Stimulated activated CD4-positive, alpha-beta T cell treated with anti-CD3 and anti-CD28 coated beads, Interleukin-2, amount 100 ng/mL, for 48 hours (primary cell): Measurements from ENCODE around the gene CCDC149.

Source experiments
- DNase-seq, 2 donors: peaks; one replicate each; pipeline ENCODE4 v3.0.0-alpha.2; 2020

Gene CCDC149

DNA sequence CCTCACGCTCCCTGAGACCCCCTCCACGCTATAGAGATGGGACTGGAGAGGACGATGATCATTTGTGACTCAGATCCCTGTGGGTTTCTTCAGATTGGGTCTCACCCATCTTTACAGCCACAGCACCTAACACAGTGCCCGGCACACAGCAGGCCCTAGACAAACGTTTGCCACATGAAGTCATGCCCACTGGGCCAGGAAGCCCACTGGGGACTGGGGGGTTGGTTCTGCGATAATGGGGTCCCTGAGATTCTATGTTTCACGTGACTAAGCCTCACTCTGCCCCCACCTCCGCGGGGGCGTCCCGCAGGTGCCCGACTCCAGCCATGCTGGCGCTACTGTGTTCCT is 113.7 kb downstream of the CCDC149 start:
- no peak for DNase-seq

DNA sequence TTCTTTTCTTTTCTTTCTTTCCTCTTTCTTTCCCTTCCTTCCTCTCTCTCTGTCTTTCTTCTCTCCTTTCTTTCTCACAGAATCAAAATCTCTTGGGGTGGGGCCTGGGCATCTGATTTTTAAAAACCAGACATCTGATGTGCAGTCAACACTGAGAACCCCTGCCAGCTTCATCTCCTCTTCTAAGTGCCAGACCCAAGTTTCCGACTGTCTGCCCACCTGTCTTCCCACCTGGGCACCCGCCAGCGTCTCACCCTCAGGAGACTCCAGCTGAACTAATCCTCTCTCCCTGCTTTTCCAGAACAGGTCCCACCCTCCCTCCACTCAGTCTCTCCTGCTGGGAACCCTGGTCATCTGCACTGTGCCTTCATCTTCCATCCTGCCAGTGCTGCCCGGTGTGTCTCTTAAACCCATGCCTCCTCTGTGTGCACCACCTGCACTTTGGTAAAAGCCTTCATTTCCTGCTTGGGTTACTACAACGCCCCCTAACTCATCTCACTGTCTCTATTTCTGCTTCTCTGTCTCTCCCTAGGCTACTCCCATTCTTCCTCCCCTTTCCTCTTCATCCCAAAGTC is 114.7 kb downstream of the CCDC149 start:
- DNase-seq = no peak

GRCh38 chr4:24796620-24797019 is 116.2 kb downstream of the CCDC149 start:
- DNase-seq = no peak

DNA sequence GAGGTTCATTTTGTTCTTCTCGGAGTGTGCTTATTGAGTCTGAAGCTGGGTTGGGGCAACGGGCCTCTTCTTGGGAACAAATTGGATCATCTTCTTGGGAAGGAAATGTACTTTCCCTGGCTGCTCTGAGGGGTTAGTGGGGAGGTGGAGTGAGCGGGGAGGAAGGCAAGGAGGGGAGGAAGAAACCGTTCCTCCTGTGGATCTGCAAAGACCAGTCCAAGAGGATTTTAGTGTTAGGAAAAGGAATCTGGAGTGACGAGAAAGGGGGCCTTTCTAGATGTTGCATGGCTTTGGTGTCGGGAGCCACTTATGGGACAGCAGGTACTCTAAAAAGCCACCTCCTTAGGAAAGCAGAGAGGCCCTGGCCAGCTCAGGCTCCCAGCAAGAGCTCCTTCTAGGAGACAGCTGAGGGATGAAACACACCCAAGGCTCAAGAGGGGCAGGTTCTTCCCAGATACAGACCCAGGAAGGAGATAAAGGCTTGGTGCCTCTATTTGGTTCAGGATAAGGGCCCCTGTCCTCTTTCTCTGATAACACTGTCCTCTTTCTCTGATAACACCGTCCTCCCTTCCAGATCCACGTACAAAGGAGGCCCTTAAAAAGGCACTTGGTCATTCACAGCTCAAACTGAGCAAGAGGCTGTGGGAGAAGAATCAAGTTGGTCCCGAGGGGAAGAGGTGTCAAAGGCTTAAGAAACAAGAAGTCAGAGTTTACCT is 117.0 kb downstream of the CCDC149 start:
- DNase-seq = no peak

DNA sequence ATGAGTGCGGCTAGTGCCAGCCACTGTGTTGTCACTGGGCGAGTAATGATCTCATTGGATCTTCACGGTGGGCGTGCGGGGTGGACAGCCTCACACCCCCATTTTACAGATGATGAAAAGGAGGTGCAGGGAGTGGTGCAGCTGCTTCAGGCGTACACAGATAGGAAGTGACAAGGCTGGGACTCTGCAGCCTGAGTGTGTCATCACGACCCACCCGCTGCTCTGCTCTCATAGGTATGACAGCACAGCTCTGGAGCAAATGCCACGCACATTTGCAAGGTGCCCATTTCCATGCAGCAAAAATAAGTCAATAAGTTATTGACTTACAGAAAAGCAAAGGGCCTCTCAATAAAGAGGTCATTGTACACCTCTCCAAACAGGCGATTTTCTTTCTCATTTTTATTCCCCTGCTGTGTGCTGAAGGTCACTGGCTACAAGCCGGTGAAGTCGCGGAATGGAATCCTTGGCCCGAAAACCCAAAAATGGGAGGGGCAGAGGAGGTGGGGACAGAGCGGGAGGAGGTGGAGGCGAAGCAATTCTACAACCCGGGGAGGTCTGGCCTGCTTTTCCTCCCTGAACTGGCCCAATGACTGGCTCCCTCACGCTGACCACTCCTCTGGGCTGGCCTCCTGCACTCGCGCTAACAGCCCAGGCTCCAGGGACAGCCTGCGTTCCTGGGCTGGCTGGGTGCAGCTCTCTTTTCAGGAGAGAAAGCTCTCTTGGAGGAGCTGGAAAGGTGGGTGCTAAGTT is 117.8 kb downstream of the CCDC149 start, which contains the start of gene SOD3:
SOD3 (plus strand) TSS at position 658 of the 750 bp plus-strand sequence. CDS start 3,949 bp downstream, outside the sequence.
- DNase-seq = no peak

DNA sequence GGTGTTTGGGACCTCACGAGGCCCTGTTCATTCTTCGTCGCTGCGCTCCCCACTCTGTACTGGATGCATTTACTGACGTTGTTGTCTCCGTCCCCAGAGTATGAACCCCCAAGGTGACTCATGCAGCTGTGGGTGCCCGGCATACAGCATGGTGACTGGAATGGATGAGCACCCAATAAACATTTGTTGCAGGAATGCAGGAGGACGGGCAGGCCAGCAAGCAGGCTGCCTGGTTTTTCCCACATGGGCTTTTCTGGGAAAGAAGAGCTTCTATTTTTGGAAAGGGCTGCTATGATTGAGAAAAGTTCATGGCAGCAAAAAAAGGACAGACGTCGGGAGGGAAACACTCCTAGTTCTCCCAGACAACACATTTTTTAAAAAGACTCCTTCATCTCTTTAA is 118.4 kb downstream of the CCDC149 start:
- DNase-seq = no peak

GRCh38 chr4:24794051-24794450 is 118.8 kb downstream of the CCDC149 start:
- no peak for DNase-seq

GRCh38 chr4:24793219-24794005 is 119.4 kb downstream of the CCDC149 start:
- no peak for DNase-seq

DNA sequence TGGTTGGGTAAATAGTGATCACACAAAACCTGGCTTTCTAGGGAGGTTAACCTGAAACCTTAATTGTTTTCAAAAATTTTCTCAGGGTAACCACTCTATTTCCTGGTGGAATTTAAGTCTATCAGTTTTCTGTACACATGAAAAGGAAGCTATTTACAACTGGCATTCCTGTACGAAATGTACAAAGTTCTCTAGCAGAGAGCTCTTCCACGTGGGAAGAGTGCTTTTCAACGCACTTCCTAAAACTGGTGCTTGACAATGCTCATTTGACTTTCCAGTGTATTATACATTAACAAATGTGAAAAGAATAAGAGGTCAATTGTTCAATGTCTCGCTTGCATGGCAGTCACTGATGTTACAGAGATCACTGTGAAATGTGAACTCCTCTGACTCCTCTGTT is 120.3 kb downstream of the CCDC149 start:
- no peak for DNase-seq

DNA sequence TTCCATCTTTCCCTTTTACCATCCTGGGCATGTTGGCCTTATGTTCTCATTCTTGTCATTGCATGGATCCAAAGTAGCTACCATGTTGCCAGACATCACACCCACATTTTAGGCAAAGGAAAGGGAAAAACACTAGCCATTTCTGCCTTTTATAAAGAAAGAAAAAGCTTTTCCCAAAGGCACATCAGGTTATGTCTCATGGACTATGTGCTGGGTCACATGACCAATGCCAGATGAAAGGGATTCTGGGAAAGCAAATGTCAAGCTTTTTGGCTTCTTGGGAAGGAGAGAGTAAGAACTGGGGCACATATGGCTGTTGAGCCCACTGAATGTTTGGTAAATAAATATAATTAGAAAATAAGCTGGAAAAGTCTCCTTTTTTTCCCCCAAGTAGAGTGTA is 121.8 kb downstream of the CCDC149 start:
- DNase-seq = no peak

- DNase-seq = no peak
Measured at GRCh38 chr4:24783506-24783905, 129.3 kb downstream of the CCDC149 start.

GRCh38 chr4:24781999-24782745 is 130.7 kb downstream of the CCDC149 start:
- DNase-seq = no peak

GRCh38 chr4:24780936-24781495 is 131.8 kb downstream of the CCDC149 start:
- DNase-seq = no peak

DNA sequence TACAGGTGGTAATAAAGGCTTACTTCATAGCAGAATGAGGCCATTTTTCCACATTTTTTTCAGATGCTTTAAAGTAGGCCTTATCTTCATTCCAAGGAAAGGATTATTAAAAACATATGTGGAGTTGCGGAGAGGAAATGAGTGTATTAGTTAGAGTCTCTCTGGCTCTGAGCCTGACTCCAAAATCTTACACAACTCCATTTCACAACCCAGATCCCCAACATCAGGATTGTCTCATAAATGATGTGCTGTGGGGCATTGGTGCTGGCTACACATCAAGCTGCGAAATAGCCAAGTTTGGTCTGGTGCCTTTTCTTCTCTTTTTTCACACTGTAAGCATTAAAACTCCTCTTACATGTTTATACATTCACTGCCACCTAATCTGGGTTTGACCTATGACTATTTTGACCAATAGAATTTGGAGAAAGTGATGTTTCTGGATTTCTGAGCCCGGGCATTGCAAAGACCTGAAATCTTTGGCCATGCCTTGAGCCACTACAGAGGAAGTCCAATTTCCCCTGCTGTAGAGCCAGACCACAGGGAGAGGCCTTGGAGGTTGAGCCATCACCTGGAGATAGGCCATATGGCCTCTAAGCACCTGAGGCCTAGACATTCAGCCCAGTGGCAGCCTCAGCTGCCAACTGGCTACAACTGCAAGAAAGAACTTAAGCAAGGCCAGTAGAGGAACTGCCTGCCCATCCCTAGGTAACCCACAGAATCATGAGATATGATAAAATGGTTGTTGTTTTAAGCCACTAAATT is 134.2 kb downstream of the CCDC149 start:
- no peak for DNase-seq

GRCh38 chr4:24777536-24778463 is 135.0 kb downstream of the CCDC149 start:
- no peak for DNase-seq

- no peak for DNase-seq
Measured at GRCh38 chr4:24775750-24776149, 137.1 kb downstream of the CCDC149 start.

- DNase-seq = no peak
Measured at GRCh38 chr4:24775032-24775605, 137.7 kb downstream of the CCDC149 start.

GRCh38 chr4:24774452-24774851 is 138.4 kb downstream of the CCDC149 start:
- no peak for DNase-seq

GRCh38 chr4:24772952-24773351 is 139.9 kb downstream of the CCDC149 start:
- DNase-seq = no peak
